GM12801 (cell line): Measurements from ENCODE around the gene OR13F1.

Experiments used
- TF ChIP-seq, protein P1 (sequence below): IDR thresholded peaks from one replicate; pipeline ENCODE4 v1.5.1; 2011; ENCODE audit warnings: control low read depth; ENCODE audit not compliant: insufficient read length; ENCODE audit errors: extremely low read depth

OR13F1 gene

DNA sequence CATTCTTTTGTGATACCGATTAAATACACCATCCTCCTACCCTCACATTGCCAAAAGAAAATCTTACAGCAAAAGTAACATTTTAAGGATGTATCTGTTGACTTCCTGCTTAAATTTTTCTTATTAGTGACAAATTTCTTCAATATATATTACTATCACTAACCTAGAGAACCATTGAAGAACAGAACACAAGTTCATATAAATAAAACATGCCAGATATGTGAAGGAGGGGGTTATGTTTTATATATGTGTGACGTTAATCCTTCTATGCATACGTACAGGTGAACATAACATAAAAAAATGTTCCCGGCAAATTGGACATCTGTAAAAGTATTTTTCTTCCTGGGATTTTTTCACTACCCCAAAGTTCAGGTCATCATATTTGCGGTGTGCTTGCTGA, at the start of gene OR13F1:
TSS of gene OR13F1 (plus strand) at position 301 of the 400 bp plus-strand sequence. CDS start at position 301, 0 bp downstream.
- TF ChIP-seq, protein P1, sequence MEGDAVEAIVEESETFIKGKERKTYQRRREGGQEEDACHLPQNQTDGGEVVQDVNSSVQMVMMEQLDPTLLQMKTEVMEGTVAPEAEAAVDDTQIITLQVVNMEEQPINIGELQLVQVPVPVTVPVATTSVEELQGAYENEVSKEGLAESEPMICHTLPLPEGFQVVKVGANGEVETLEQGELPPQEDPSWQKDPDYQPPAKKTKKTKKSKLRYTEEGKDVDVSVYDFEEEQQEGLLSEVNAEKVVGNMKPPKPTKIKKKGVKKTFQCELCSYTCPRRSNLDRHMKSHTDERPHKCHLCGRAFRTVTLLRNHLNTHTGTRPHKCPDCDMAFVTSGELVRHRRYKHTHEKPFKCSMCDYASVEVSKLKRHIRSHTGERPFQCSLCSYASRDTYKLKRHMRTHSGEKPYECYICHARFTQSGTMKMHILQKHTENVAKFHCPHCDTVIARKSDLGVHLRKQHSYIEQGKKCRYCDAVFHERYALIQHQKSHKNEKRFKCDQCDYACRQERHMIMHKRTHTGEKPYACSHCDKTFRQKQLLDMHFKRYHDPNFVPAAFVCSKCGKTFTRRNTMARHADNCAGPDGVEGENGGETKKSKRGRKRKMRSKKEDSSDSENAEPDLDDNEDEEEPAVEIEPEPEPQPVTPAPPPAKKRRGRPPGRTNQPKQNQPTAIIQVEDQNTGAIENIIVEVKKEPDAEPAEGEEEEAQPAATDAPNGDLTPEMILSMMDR = no peak

- TF ChIP-seq, protein P1 = no peak
Measured at GRCh38 chr9:104456831-104457230, 47.2 kb upstream of the OR13F1 start.

GRCh38 chr9:104463864-104464263, 40.2 kb upstream of the OR13F1 start:
- TF ChIP-seq, protein P1 = no peak

DNA sequence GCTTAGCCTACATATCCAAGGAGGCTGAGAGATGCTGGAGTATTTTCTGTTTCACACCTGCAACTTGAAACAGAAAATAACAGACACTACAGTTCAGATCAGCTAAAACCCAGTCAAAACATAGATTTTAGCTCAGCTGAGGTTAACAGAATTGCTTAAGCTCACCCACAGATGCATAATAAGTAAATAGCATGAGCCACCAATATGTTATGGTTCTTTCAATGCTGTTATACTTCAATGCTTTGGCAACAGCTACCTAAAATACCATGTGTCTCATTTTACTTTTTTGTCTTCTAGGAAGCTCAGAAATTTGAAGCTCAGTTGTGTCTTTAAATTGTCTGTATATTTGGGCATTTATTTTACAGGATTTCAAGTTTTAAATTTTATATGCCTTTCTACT, 35.8 kb upstream of the OR13F1 start:
- TF ChIP-seq, protein P1 = no peak

DNA sequence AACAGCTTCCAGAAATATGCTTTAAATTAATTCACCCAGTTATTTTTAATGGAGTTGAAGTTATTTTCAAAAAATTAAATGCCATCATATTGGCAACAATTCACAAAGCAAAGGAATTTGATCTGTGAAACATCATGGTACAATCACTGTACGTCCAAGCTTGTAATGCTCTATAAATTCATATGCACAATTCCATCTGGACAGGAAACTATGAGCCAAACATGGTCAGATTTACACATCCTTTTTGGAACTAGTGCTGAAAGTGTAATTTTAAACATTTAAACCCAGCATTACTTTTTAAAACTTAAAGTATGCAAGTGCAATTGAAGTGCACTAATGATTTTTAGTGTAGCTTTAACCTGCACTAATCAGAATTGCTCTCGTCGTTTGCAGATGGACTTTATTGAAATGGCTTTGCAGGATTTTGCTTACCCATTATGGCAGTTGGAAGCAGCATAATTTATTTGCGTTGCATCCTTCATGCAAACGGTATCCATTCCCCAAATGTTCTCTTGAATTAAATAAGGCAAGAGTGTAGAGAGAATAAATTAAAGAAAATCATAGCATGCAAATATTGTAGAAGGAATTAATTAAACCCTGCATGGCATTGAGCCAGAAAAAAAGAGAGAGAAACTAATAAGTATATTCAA, 21.0 kb upstream of the OR13F1 start:
- TF ChIP-seq, protein P1 = no peak

DNA sequence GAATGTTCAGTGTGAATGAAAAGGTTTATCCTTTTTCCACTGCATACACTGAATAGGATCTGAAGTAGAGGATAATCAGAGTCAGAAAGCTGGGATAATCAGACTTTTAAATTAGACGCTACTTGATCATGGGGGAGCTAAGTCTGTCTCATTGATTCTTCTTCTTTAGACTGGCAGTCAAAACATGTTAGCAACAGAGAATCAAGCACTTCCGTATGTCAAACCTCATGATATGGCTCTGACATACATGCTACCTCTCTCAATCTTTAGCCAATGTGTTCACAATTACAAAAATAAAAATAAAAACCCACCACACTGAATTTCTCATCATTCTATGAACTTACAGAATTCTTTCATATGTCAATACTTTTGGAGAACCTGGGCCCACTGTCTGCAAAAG, 19.0 kb upstream of the OR13F1 start:
- TF ChIP-seq, protein P1 = no peak

DNA sequence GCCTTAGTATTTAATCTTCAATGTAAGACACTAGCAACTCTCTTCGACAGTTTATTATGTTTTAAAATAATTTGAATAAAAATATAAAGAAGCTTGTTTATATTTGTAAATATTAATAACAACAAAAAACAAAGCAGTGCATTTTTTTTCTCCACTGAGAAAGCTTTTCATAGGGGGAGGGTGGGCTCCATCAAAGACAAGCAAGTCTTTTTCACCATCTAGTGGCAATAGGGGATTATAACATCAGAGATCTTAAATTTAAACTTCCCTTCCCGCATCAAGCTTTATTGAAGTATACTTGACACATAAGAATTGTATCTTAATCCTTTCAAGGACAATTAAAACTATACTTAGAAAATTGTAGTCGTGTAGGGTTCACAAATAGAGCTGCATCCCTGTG, 9.3 kb upstream of the OR13F1 start:
- TF ChIP-seq, protein P1 = no peak
